ENCODE measurements around the gene ZNF211. TPM values are rescaled to one million over a fixed set of nuclear protein-coding genes. Genes with fewer than 3 reads are reported as not detected.

The ZNF211 gene
- total RNA-seq, 2 experiments from 2014 or later = 7.7 to 8.8 TPM

- no peak for TF ChIP-seq CTCF (IDR thresholded peaks at IDR 0.05)
- DNase-seq (no peak), ATAC-seq (no peak)
- peak overlapping the region; percentile 88 for H3K27ac Mint-ChIP-seq
- H3K27me3 Mint-ChIP-seq = no peaks in the 10 kb centered on the region
- peaks cover 64% of the 10 kb centered on the region for H3K9me3 Mint-ChIP-seq
- H3K4me1 Mint-ChIP-seq (ENCODE audit: low read depth) = peaks cover 23% of the 10 kb centered on the region
- ChIA-PET CTCF (no interaction called here), POLR2A (no interaction called here)
- intact Hi-C loops (cut with micrococcal nuclease) = no loop called here
- H3K36me3 Mint-ChIP-seq (ENCODE audit: low read depth) = peaks cover 65% of the 10 kb centered on the region
- H3K4me3 Mint-ChIP-seq = peak overlapping the region; percentile 86
Observed at GRCh38 chr19:57615346-57615745, 17.6 kb upstream of the ZNF211 start.

GRCh38 chr19:57620673-57621348 is 12.2 kb upstream of the ZNF211 start:
- Mint-ChIP-seq H3K36me3 (ENCODE audit: low read depth) (peaks cover 89% of the 10 kb centered on the region), H3K4me3 (no peak overlapping the region), H3K9me3 (peaks cover 82% of the 10 kb centered on the region), H3K27me3 (no peaks in the 10 kb centered on the region), H3K4me1 (ENCODE audit: low read depth) (peaks cover 10% of the 10 kb centered on the region), H3K27ac (no peak overlapping the region)
- TF ChIP-seq CTCF (IDR thresholded peaks at IDR 0.05) = no peak
- POLR2A ChIA-PET = interaction anchor here (1.2 to 1.5 kb wide), 2 partner anchors 13 to 21 kb away, joined by 3 to 5 read pairs; partner anchors contain the start of gene ZNF211
- intact Hi-C loops (cut with micrococcal nuclease) = no loop called here
- no peak for ATAC-seq
- CTCF ChIA-PET = no interaction called here
- no peak for DNase-seq

GRCh38 chr19:57623091-57623490 is 9.9 kb upstream of the ZNF211 start:
- Mint-ChIP-seq H3K4me1 (ENCODE audit: low read depth) (no peaks in the 10 kb centered on the region), H3K27me3 (no peaks in the 10 kb centered on the region), H3K9me3 (peaks cover 68% of the 10 kb centered on the region), H3K4me3 (no peak overlapping the region), H3K36me3 (ENCODE audit: low read depth) (peaks cover 66% of the 10 kb centered on the region), H3K27ac (no peak overlapping the region)
- CTCF ChIA-PET = no interaction called here
- ATAC-seq (no peak), DNase-seq (no peak)
- POLR2A ChIA-PET = no interaction called here
- intact Hi-C loops (cut with micrococcal nuclease) = no loop called here
- no peak for TF ChIP-seq CTCF (IDR thresholded peaks at IDR 0.05)

- Mint-ChIP-seq H3K27me3 (no peaks in the 10 kb centered on the region), H3K27ac (peak overlapping the region; percentile 87), H3K36me3 (ENCODE audit: low read depth) (peaks cover 45% of the 10 kb centered on the region), H3K4me1 (ENCODE audit: low read depth) (peaks cover 16% of the 10 kb centered on the region), H3K4me3 (peak overlapping the region; percentile 85), H3K9me3 (peaks cover 33% of the 10 kb centered on the region)
- ChIA-PET CTCF (interaction anchor here (1.9 kb wide), 1 partner anchor 48 kb away, joined by 6 read pairs; the partner anchor contains the start of gene ZNF551), POLR2A (interaction anchor here (1.3 to 2.2 kb wide), 2 partner anchors 13 to 17 kb away, joined by 5 to 6 read pairs; no protein-coding TSS in a partner anchor)
- TF ChIP-seq CTCF (IDR thresholded peaks at IDR 0.05) = no peak
- no peak for DNase-seq
- intact Hi-C loops (cut with micrococcal nuclease) = no loop called here
- ATAC-seq = no peak
Observed at GRCh38 chr19:57633832-57634131, 814 bp downstream of the ZNF211 start.

- Mint-ChIP-seq H3K9me3 (peaks cover 58% of the 10 kb centered on the region), H3K27me3 (no peaks in the 10 kb centered on the region)
- POLR2A ChIA-PET = no interaction called here
Observed at GRCh38 chr19:57637379-57637778, 4.4 kb downstream of the ZNF211 start.

More at GRCh38 chr19:57637379-57637778, 4.4 kb downstream of the ZNF211 start:
- ATAC-seq (no peak), DNase-seq (no peak)
- Mint-ChIP-seq H3K4me1 (ENCODE audit: low read depth) (peaks cover 16% of the 10 kb centered on the region), H3K36me3 (ENCODE audit: low read depth) (peaks cover 79% of the 10 kb centered on the region), H3K4me3 (no peak overlapping the region), H3K27ac (no peak overlapping the region)
- TF ChIP-seq CTCF (IDR thresholded peaks at IDR 0.05) = no peak
- CTCF ChIA-PET = no interaction called here
- intact Hi-C loops (cut with micrococcal nuclease) = no loop called here
